ENCODE data around the gene CYYR1.

CYYR1 gene

DNA sequence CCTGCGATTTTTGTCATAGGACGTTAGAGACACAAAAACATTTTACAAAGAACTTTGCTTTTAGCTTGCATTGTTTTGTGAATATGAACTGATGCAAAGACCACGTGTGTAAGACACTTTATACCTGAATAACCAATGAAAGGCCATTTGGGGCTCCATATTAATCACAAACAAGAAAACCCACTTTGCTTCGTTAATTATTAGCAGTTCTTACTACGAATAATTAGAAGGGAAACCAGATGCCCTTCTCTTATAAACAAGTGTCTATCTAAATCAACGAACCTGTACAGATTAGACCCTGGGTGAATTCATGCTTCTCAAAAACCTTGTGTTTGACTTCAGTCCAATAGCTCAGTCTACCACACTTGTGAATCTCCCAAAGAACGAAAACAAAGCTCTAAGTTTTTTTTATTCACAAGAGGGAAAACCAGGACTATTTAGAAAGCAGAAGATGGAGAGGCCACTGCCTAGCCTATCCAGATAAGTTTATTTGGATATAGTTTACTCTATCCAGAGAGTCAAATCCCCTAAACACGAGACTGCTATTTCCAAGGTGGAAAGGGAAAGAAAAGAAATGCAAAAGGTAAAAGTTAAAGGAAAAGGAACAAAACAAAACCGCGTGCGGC is 897 bp downstream of the CYYR1 start:
- no peak for DNase-seq (ENCODE audit: extremely low spot score)
- TF ChIP-seq, protein P1, sequence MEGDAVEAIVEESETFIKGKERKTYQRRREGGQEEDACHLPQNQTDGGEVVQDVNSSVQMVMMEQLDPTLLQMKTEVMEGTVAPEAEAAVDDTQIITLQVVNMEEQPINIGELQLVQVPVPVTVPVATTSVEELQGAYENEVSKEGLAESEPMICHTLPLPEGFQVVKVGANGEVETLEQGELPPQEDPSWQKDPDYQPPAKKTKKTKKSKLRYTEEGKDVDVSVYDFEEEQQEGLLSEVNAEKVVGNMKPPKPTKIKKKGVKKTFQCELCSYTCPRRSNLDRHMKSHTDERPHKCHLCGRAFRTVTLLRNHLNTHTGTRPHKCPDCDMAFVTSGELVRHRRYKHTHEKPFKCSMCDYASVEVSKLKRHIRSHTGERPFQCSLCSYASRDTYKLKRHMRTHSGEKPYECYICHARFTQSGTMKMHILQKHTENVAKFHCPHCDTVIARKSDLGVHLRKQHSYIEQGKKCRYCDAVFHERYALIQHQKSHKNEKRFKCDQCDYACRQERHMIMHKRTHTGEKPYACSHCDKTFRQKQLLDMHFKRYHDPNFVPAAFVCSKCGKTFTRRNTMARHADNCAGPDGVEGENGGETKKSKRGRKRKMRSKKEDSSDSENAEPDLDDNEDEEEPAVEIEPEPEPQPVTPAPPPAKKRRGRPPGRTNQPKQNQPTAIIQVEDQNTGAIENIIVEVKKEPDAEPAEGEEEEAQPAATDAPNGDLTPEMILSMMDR (IDR thresholded peaks at IDR 0.05; ENCODE audit: control extremely low read depth, extremely low read depth, low read depth, missing control alignments) = no peak
- ChIA-PET POLR2A (no interaction called here), CTCF (no interaction called here)

DNA sequence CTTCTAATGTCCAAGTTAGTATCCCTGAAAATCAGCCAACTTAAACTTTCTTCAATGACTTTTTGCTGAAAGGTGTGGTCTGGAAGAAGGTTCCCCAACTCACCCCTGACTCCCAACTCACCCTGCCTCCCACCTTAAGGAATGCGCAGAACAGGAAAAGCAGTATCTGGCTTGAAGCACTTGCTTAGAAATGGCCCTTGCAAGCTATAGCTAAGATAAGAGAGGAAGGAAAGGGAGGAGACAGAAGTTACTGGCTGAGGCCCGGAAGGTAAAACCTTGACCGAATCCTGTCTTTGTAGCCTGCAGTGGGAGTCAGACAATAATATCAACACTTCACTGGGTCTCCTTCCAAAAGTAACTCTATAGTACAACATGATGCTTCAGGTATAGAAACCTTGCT is 2.9 kb downstream of the CYYR1 start:
- DNase-seq (ENCODE audit: extremely low spot score) = no peak
- ChIA-PET CTCF (no interaction called here), POLR2A (no interaction called here)
- TF ChIP-seq, protein P1 (IDR thresholded peaks at IDR 0.05; ENCODE audit: control extremely low read depth, extremely low read depth, low read depth, missing control alignments) = no peak

DNA sequence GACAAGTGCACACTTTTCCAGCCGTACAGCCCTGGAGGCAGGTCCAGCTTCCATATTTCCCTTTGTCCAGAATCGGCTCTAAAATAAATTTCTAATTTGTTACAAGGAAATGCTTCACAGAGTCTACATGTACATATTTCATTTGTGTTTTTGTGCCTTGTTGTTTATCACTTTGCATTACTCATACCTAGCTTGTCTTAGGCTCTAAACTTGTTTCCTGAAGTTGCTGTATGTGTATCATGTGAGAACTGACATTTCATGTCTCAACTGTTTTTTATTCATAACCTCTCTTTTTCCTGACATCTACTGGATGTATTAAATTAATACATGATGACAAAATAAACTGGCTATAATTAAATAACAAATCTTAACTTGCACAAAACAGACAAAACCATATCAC is 7.5 kb downstream of the CYYR1 start:
- no peak for DNase-seq (ENCODE audit: extremely low spot score)
- ChIA-PET POLR2A (no interaction called here), CTCF (no interaction called here)
- TF ChIP-seq, protein P1 (IDR thresholded peaks at IDR 0.05; ENCODE audit: control extremely low read depth, extremely low read depth, low read depth, missing control alignments) = no peak

DNA sequence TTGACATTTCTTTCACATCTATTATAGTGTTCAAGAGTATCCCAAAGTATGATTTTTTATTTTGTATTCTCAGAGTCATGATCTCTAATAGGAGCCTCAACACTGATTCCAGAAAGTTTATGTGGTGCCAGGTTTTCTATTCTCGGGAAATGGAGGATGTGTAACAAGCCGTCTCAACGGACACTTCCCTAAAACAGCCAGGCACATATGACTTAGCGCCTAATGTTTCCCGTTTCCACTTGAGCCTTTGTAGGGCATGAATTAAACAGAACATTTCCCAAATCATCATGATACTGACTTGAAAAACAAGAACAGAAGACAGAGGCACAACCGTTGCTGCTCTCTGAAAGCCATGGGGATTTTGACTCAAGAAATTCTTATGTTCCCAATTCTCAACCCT is 8.0 kb downstream of the CYYR1 start:
- POLR2A ChIA-PET = no interaction called here
- DNase-seq (ENCODE audit: extremely low spot score) = no peak
- CTCF ChIA-PET = no interaction called here
- TF ChIP-seq, protein P1 (IDR thresholded peaks at IDR 0.05; ENCODE audit: control extremely low read depth, extremely low read depth, low read depth, missing control alignments) = no peak

DNA sequence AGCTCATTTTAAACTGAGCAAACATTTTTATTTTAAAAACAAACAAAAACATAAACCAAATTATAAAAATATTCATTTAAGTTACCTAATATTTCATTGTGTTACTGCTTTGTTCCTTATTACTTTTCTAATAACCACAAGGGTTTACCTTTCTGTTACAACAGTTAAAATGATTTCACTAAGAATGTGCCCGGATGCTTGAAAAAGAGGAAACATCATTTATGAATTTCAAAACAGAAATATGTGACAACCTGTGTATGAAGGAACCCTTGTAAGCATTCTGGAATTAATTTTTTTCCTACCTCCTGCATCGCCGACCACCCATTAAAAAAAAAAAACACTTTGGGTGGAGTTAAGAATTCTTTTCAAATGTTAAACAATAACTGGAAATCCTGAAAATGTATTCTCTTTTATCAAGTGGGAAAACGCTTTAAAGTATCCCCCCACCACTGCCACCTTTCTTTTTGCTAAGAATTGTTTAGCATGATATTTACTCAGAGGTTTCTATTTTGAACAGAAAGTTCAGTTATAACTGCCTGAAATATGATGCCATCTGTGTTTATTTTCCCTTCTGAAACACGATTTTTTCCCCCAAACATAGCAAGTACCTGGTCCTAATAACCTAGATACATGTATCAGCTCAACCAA is 9.1 kb downstream of the CYYR1 start:
- ChIA-PET CTCF (no interaction called here), POLR2A (no interaction called here)
- no peak for DNase-seq (ENCODE audit: extremely low spot score)
- TF ChIP-seq, protein P1 (IDR thresholded peaks at IDR 0.05; ENCODE audit: control extremely low read depth, extremely low read depth, low read depth, missing control alignments) = no peak

DNA sequence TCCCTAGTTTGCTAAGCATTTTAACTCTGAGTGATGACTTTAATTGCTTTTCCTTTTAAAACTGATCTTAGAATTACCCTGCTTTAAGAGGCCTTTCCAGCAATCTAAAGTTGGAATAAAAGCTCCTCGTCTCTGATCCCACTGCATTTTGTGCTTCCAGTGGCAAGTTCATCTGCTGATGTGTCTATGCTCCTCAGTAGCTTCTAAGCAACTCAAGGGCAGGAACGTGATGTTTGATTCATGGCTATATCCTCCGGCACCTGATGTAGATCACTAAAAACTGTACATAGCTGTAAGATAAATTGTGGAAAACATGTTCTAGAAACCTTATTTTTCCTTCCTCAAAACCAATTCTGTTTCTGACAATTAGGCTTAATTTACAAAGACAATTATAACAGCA is 12.5 kb downstream of the CYYR1 start:
- ChIA-PET POLR2A (no interaction called here), CTCF (no interaction called here)
- DNase-seq (ENCODE audit: extremely low spot score) = no peak
- TF ChIP-seq, protein P1 (IDR thresholded peaks at IDR 0.05; ENCODE audit: control extremely low read depth, extremely low read depth, low read depth, missing control alignments) = no peak

Measured in GM10248 (cell line).